IMR-90 (cell line): ENCODE measurements around the gene SUGT1.
"Not testable (repeated sequence)": the region's sequence is repeated elsewhere in the genome, so short reads cannot be mapped to it uniquely, and the experiment has no call there.

Experiments
- BHLHE40 ChIP-seq: fragments of 150-350 bp; IDR thresholded peaks from 2 replicates; pipeline ENCODE4 v1.6.1; 2016; ENCODE audit warnings: mild to moderate bottlenecking, low read depth, low read length
- CEBPB ChIP-seq: IDR thresholded peaks from 2 replicates; pipeline ENCODE4 v1.6.1; 2012; ENCODE audit warnings: low read depth, low read length, improper control_type of control experiment
- CTCF ChIP-seq: conservative IDR thresholded peaks from 2 replicates; pipeline ENCODE4 v1.5.1; 2012; ENCODE audit warnings: mild to moderate bottlenecking, low read depth, low read length, improper control_type of control experiment
- FOS ChIP-seq: fragments of 150-350 bp; IDR thresholded peaks from 2 replicates; pipeline ENCODE4 v1.6.1; 2016; ENCODE audit warnings: low read depth, low read length
- MAFK ChIP-seq: IDR thresholded peaks from 2 replicates; pipeline ENCODE4 v1.6.1; 2012; ENCODE audit warnings: low read depth, low read length, improper control_type of control experiment
- MAZ ChIP-seq: IDR thresholded peaks from 2 replicates; pipeline ENCODE4 v1.6.1; 2012; ENCODE audit warnings: low read depth, mild to moderate bottlenecking, low read length, improper control_type of control experiment, moderate library complexity, borderline replicate concordance
- POLR2A ChIP-seq: IDR thresholded peaks from 2 replicates; pipeline ENCODE4 v1.6.1; 2012; ENCODE audit warnings: mild to moderate bottlenecking, low read depth, low read length
- RAD21 ChIP-seq: IDR thresholded peaks from 2 replicates; pipeline ENCODE4 v1.6.1; 2012; ENCODE audit warnings: low read length, improper control_type of control experiment
- RCOR1 ChIP-seq: IDR thresholded peaks from 2 replicates; pipeline ENCODE4 v1.6.1; 2012; ENCODE audit warnings: mild to moderate bottlenecking, low read length, improper control_type of control experiment; ENCODE audit not compliant: insufficient replicate concordance
- RFX5 ChIP-seq: IDR thresholded peaks from 2 replicates; pipeline ENCODE4 v1.8.0; 2012; ENCODE audit warnings: low read depth, mild to moderate bottlenecking, low read length, moderate library complexity
- SMC3 ChIP-seq: fragments of 150-350 bp; IDR thresholded peaks from 2 replicates; pipeline ENCODE4 v1.6.1; 2016; ENCODE audit warnings: low read depth, mild to moderate bottlenecking, antibody characterized with exemption, low read length, moderate library complexity

- not testable (repeated sequence) for TF ChIP-seq POLR2A, CTCF, RFX5, BHLHE40, FOS, CEBPB, MAZ, RCOR1, SMC3, MAFK, RAD21
Observed at GRCh38 chr13:52720904-52721303, 68.3 kb downstream of the SUGT1 start.
